GM10847 (cell line): Measurements from ENCODE around the gene C2CD2L.

Source experiments
- POLR2A ChIP-seq: IDR thresholded peaks from 2 replicates; pipeline ENCODE4 v1.6.1; 2011; ENCODE audit not compliant: insufficient read length; ENCODE audit errors: extremely low read depth

The C2CD2L gene

GRCh38 chr11:119154178-119154577 lies 47.0 kb downstream of the C2CD2L start:
- TF ChIP-seq POLR2A: no peak

DNA sequence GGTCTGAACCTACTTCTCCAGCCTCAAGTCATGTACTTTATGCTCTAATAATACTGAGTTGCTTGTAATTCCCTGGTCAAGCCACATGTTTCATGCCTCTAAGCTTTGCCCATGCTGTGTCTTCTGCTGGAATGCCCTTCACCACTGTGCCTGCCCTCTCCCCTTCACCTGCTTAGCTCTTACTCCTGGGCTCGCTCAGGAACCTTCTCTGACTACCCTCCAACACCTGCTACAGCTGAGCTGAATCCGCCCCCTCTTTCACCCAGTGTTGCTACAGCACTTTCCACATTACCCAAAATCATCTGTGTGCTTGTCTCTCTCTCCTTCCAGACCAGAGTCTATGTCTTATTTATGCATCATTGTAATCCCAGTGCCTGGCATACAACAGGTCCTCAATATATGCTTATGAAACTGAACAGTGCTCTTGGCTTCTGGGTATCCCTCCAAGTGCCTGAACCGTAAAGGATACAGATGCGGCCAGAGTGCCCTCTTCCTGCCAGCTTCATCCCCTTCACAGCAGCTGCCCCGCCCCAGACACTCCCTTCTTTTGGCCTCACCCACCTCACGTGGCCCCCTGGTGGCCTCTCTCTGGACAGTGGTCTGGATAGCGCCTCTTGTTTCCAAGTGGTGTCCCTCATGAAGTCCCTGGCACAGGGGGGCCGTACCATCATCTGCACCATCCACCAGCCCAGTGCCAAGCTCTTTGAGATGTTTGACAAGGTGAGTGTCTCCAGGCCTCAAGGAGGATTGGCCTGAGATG lies 48.8 kb downstream of the C2CD2L start:
- TF ChIP-seq POLR2A: no peak

- TF ChIP-seq POLR2A: no peak
Measured at GRCh38 chr11:119156496-119156895, 49.4 kb downstream of the C2CD2L start.

GRCh38 chr11:119157063-119157462 lies 49.9 kb downstream of the C2CD2L start:
- no peak for TF ChIP-seq POLR2A

DNA sequence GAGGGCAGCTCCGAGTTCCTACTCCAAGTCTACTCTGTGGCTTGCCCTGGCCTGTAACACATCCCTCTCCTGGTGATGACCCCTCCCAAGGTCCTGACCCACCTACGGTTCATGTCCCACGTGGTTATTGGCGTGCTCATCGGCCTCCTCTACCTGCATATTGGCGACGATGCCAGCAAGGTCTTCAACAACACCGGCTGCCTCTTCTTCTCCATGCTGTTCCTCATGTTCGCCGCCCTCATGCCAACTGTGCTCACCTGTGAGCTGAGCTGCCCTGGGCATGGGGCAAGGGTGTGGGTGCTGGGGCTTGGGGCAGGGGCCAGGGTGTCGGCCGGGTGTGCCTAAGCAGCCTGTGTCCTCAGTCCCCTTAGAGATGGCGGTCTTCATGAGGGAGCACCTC lies 51.3 kb downstream of the C2CD2L start:
- no peak for TF ChIP-seq POLR2A

DNA sequence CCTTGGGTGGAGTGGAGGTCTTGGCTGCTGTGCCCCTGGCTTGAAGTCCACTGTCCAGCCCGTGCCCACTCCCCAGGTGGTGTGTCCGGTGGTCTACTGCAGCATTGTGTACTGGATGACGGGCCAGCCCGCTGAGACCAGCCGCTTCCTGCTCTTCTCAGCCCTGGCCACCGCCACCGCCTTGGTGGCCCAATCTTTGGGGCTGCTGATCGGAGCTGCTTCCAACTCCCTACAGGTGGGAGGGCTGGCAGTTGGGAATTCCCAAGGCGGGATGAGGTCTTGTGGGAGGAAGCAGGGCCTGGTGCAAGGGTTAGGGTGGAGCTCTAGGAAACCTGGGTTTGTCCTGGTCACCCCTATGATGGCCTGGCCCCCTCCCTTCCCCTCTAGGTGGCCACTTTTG lies 53.0 kb downstream of the C2CD2L start:
- no peak for TF ChIP-seq POLR2A

DNA sequence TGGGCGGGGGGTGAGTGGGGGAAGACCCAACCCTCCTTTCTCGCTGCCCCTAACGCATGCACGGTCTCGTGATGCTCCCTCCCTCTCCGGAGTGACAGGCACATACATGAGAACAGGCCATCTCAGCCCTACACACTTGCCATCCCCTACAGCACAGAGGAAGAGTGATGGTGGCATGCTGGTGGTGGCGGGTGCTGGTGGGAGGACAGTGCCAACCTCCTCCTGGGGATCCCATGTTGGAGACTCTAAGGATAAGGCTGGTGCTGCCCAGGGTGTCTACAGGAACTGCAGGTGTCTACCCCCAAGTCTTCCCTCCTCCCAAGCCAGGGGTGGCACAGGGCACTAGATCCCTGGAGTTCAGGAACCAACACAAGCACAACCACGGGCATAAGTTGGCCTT lies 54.7 kb downstream of the C2CD2L start:
- no peak for TF ChIP-seq POLR2A

DNA sequence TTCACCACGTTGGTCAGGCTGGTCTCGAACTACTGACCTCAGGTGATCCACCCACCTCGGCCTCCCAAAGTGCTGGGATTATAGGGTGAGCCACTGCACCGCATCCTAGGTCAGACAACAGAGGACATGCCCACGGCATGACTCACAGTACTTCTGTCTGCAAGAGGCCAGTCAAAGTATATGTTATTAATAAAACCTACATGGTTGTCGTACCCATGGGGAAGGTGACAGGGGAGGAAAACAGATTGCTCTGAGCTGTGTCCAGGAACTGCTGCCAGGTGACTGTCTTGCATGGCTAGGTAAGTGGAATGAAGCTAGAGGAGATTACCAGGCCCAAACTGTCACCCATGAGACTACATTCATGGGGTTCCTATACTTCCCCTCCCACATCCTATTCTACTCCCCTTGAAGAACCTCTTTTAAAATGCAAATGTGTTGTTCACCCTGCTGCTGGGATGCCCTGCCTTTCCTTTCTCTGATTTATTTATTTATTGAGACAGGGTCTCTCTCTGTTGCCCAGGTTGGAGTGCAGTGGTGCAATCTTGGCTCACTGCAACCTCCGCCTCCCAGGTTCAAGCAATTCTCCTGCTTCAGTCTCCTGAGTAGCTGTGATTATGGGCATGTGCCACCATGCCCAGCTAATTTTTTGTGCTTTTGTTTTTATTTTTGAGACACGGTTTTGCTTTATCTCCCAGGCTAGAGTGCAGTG lies 59.4 kb downstream of the C2CD2L start:
- no peak for TF ChIP-seq POLR2A

- TF ChIP-seq POLR2A: no peak
Measured at GRCh38 chr11:119167933-119168332, 60.8 kb downstream of the C2CD2L start.
